Stimulated activated CD4-positive, alpha-beta T cell treated with anti-CD3 and anti-CD28 coated beads, TNF-alpha, amount 100 ng/mL, for 1 hour (primary cell): Measurements from ENCODE around the gene LIPE.

ENCODE experiments used
- DNase-seq, 3 donors: peaks; one replicate each; pipeline ENCODE4 v3.0.0-alpha.2; 2020; ENCODE audit warnings: low read depth in 3 of 3, low spot score in 1 of 3

Gene LIPE

DNA sequence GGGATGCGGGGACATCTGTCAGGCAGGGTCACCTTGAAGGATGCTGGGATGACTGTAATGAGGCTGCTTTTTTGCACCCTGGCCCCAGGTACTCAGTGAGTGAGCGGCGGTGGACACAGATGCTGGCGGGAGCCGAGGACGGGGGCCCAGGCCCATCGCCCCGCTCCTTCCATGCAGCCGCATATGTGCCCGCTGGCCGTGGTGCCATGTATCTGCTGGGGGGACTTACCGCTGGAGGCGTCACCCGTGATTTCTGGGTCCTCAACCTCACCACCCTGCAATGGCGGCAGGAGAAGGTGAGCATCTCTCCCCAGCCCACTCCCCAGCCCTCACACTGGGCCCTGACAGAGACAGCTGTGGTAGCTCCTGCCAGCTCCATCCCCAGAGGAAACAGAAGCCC, 70.5 kb downstream of the LIPE start:
- no peak for DNase-seq

DNA sequence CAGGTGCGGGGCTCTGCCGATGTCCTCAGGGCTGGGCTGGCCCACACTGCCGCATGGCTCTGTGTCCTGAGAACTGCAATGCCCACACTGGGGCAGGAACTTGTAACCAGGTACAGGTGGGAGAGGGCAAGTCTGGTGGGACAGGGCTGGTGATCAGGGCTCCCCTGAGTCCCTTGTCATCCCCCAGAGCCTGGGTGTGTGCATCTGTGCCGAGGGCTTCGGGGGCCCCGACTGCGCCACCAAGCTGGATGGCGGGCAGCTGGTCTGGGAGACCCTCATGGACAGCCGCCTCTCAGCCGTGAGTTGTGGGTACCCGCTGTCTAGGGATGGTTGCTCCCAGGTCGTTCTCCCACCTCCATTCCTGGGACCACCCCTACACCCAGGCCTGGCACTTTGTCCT, 71.3 kb downstream of the LIPE start:
- no peak for DNase-seq

DNA sequence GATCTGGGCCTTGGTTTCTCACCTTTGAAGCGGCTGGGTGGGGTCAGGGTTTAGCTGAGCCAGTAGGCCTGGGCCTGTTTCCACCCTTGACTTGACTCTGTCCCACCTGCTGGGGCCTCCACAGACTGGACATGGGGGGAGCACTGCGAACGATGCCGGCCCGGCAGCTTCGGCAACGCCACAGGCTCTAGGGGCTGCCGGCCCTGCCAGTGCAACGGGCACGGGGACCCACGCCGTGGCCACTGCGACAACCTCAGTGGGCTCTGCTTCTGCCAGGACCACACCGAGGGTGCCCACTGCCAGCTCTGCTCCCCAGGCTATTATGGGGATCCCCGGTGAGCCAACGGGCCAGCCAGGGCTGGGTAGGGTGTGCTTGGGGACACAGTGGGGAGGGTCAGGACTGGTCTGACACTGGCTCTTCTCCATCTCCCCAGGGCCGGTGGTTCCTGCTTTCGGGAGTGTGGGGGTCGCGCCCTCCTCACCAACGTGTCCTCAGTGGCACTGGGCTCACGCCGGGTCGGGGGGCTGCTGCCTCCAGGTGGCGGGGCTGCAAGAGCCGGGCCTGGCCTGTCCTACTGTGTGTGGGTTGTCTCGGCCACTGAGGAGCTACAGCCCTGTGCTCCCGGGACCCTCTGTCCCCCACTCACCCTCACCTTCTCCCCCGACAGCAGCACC, 73.7 kb downstream of the LIPE start:
- DNase-seq = no peak

DNA sequence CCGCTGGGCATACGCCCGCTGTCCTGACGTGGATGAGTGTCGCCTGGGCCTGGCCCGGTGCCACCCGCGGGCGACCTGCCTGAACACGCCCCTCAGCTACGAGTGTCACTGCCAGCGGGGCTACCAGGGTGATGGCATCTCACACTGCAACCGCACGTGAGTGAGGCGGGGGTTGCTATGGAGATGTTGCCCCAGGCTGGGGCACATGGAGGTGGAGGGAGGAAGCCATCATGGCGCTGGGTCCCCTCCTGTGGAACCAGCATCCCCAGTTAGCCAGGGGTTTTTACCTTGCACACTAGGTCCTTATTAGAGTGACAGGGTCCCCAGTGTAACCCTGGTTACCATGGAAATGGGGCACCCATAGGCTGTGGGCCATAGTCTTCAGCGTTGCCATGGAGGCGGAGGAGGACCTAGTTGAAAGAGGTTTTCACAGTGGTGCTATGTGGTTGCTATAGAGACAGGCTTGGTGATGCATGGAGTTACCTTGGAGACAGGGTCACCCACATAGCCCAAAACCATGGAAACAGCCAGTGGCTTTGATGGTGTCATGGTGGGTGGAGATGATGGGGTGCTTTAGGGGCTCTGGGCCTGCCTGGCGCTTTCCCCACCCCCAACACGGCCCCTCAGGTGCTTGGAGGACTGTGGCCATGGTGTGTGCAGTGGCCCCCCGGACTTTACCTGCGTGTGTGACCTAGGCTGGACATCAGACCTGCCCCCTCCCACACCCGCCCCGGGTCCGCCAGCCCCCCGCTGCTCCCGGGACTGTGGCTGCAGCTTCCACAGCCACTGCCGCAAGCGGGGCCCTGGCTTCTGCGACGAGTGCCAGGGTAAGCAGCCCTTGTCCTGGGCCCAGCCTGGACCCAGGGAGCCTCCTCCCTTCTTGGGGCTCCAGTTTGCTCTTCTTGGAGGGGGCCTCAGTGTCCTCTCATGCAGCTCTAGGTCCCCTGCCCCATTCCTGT, 74.6 kb downstream of the LIPE start:
- no peak for DNase-seq
